GM12878 (cell line): ENCODE data around the gene GSTM2.

Experiments used
- EP300 ChIP-seq, 2 experiments: fragments of 150-350 bp in 1 of 2; IDR thresholded peaks; 2 replicates each; pipeline ENCODE4 v1.6.1; 2011 to 2012; ENCODE audit warnings: low read depth in 2 of 2, low read length in 2 of 2, borderline replicate concordance in 1 of 2, improper control_type of control experiment in 1 of 2, inconsistent platforms in 1 of 2; ENCODE audit not compliant: control insufficient read depth in 1 of 2
- MXI1 ChIP-seq: fragments of 150-350 bp; IDR thresholded peaks from 2 replicates; pipeline ENCODE4 v1.6.1; 2011; ENCODE audit warnings: low read depth, mild to moderate bottlenecking, inconsistent platforms, low read length, improper control_type of control experiment
- NR2C2 ChIP-seq: IDR thresholded peaks from 2 replicates; pipeline ENCODE4 v1.6.1; 2011; ENCODE audit warnings: borderline replicate concordance, low read depth; ENCODE audit not compliant: control insufficient read depth, insufficient read length
- POLR2A ChIP-seq: IDR thresholded peaks from 2 replicates; pipeline ENCODE4 v1.6.1; 2011; ENCODE audit warnings: low read depth, mild to moderate bottlenecking, low read length
- POLR2AphosphoS5 ChIP-seq: IDR thresholded peaks from 2 replicates; pipeline ENCODE4 v1.6.1; 2011; ENCODE audit warnings: mild to moderate bottlenecking, low read length, inconsistent platforms
- TF ChIP-seq, protein P1 (sequence below): IDR thresholded peaks from 2 replicates; pipeline ENCODE4 v1.6.1; 2012; ENCODE audit warnings: low read depth, low read length, improper control_type of control experiment
- TF ChIP-seq, protein P2 (sequence below): fragments of 450-650 bp; IDR thresholded peaks from 2 replicates; pipeline ENCODE4 v1.6.1; 2014; ENCODE audit warnings: mild to moderate bottlenecking
- TF ChIP-seq, protein P3 (sequence below), 3 experiments: IDR thresholded peaks in 2 of 3; conservative IDR thresholded peaks in 1 of 3; 2 replicates each; pipeline ENCODE4 v1.5.1; 2011; ENCODE audit warnings: low read depth in 3 of 3, low read length in 3 of 3, mild to moderate bottlenecking in 3 of 3, control low read depth in 2 of 3, moderate library complexity in 2 of 3, inconsistent platforms in 1 of 3, mixed read lengths in 1 of 3; ENCODE audit not compliant: control insufficient read depth in 2 of 3, insufficient read depth in 1 of 3; ENCODE audit errors: extremely low read depth in 1 of 3
- TF ChIP-seq, protein P4 (sequence below): IDR thresholded peaks from 2 replicates; pipeline ENCODE4 v1.6.1; 2012; ENCODE audit warnings: mild to moderate bottlenecking, low read depth, low read length

DNA sequence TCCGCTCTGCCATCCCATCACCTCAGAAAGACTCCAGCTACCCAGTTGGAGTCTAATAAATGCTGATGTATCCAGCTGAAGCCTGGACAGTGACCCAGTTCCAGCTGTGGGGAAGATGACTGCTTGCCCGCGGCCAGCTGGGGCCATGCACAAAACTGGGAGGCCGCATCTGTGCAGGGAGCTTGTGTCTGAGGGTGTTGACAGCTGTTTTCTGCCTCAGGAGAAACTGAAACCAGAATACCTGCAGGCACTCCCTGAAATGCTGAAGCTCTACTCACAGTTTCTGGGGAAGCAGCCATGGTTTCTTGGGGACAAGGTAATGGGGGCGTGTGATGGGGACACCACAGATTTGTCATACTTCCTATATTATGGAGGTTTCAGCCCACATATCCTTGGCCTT lies 3.2 kb downstream of the GSTM2 start:
- TF ChIP-seq, protein P1, sequence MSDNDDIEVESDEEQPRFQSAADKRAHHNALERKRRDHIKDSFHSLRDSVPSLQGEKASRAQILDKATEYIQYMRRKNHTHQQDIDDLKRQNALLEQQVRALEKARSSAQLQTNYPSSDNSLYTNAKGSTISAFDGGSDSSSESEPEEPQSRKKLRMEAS, result no peak
- TF ChIP-seq EP300 (IDR thresholded peaks at IDR 0.05; ENCODE audit: borderline replicate concordance in 1 of 2, control insufficient read depth in 1 of 2, low read depth in 2 of 2, low read length in 2 of 2) (no peak), MXI1 (no peak), POLR2A (no peak), POLR2AphosphoS5 (no peak), NR2C2 (no peak)
- TF ChIP-seq, protein P2, sequence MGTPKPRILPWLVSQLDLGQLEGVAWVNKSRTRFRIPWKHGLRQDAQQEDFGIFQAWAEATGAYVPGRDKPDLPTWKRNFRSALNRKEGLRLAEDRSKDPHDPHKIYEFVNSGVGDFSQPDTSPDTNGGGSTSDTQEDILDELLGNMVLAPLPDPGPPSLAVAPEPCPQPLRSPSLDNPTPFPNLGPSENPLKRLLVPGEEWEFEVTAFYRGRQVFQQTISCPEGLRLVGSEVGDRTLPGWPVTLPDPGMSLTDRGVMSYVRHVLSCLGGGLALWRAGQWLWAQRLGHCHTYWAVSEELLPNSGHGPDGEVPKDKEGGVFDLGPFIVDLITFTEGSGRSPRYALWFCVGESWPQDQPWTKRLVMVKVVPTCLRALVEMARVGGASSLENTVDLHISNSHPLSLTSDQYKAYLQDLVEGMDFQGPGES, result no peak
- TF ChIP-seq, protein P3, sequence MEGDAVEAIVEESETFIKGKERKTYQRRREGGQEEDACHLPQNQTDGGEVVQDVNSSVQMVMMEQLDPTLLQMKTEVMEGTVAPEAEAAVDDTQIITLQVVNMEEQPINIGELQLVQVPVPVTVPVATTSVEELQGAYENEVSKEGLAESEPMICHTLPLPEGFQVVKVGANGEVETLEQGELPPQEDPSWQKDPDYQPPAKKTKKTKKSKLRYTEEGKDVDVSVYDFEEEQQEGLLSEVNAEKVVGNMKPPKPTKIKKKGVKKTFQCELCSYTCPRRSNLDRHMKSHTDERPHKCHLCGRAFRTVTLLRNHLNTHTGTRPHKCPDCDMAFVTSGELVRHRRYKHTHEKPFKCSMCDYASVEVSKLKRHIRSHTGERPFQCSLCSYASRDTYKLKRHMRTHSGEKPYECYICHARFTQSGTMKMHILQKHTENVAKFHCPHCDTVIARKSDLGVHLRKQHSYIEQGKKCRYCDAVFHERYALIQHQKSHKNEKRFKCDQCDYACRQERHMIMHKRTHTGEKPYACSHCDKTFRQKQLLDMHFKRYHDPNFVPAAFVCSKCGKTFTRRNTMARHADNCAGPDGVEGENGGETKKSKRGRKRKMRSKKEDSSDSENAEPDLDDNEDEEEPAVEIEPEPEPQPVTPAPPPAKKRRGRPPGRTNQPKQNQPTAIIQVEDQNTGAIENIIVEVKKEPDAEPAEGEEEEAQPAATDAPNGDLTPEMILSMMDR (IDR thresholded peaks at IDR 0.05 in 2 of 3, conservative IDR thresholded peaks at IDR 0.05 in 1 of 3; ENCODE audit: control insufficient read depth in 2 of 3, extremely low read depth in 1 of 3, insufficient read depth in 1 of 3, low read depth in 3 of 3, low read length in 3 of 3), result no peak
- TF ChIP-seq, protein P4, sequence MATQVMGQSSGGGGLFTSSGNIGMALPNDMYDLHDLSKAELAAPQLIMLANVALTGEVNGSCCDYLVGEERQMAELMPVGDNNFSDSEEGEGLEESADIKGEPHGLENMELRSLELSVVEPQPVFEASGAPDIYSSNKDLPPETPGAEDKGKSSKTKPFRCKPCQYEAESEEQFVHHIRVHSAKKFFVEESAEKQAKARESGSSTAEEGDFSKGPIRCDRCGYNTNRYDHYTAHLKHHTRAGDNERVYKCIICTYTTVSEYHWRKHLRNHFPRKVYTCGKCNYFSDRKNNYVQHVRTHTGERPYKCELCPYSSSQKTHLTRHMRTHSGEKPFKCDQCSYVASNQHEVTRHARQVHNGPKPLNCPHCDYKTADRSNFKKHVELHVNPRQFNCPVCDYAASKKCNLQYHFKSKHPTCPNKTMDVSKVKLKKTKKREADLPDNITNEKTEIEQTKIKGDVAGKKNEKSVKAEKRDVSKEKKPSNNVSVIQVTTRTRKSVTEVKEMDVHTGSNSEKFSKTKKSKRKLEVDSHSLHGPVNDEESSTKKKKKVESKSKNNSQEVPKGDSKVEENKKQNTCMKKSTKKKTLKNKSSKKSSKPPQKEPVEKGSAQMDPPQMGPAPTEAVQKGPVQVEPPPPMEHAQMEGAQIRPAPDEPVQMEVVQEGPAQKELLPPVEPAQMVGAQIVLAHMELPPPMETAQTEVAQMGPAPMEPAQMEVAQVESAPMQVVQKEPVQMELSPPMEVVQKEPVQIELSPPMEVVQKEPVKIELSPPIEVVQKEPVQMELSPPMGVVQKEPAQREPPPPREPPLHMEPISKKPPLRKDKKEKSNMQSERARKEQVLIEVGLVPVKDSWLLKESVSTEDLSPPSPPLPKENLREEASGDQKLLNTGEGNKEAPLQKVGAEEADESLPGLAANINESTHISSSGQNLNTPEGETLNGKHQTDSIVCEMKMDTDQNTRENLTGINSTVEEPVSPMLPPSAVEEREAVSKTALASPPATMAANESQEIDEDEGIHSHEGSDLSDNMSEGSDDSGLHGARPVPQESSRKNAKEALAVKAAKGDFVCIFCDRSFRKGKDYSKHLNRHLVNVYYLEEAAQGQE, result no peak
